ENCODE data around the gene ALK. TPM values are rescaled to one million over a fixed set of nuclear protein-coding genes. Genes with fewer than 3 reads are reported as not detected.

Gene ALK
- total and polyA plus RNA-seq, 2 experiments from 2014 or later: 0.35 TPM; not detected in 1

DNA sequence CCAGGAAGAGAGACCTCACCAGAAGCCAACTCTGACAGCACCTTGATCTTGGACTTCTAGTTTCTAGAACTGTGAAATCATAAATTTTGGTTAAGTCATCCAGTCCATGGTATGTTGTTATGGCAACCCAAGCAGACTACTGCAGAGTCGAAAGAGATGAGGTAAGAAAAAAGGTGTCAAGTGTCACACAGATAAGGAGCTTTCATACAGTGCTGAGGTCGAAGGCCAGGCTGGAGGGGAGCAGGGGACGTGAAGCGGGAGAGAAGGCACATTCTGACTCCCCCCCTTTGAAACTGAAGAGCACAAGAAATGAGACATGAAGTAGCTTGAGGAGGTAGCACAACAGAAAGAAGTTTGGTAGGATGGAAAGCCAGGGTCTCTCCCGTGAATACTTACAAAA is 110.4 kb downstream of the ALK start:
- Mint-ChIP-seq H3K36me3 (ENCODE audit: low read depth) (no peaks in the 10 kb centered on the region), H3K27ac (no peak overlapping the region), H3K4me3 (no peak overlapping the region), H3K4me1 (peaks cover 7% of the 10 kb centered on the region), H3K9me3 (no peaks in the 10 kb centered on the region), H3K27me3 (ENCODE audit: insufficient read depth, low read depth, poor library complexity) (no peaks in the 10 kb centered on the region)
- Histone ChIP-seq H3K4me1 (ENCODE audit: insufficient read depth) (no peaks in the 10 kb centered on the region; the same call in 1 of the 2 replicates), H3K79me2 (replicated peaks; ENCODE audit: insufficient read depth) (no peaks in the 10 kb centered on the region), H2AFZ (no peak overlapping the region), H3K4me3 (no peak overlapping the region), H3K27ac (ENCODE audit: low read depth) (no peak overlapping the region), H3K4me2 (no peak overlapping the region), H3K36me3 (ENCODE audit: insufficient read depth) (no peaks in the 10 kb centered on the region), H4K20me1 (replicated peaks; ENCODE audit: insufficient read depth) (no peaks in the 10 kb centered on the region), H3K27me3 (ENCODE audit: insufficient read depth) (no peaks in the 10 kb centered on the region), H3F3A (replicated peaks; ENCODE audit: low read depth) (no peaks in the 10 kb centered on the region), H3K9me2 (ENCODE audit: insufficient read depth) (peaks cover 5% of the 10 kb centered on the region; the same call in 1 of the 2 replicates)
- ATAC-seq (peak; percentile 59), DNase-seq (ENCODE audit: low spot score) (peak; percentile 11)
- TF ChIP-seq POLR2AphosphoS5 (IDR thresholded peaks at IDR 0.05; ENCODE audit: low read depth) (no peak), EZH2phosphoT487 (IDR thresholded peaks at IDR 0.05; ENCODE audit: unreplicated experiment) (no peak), STAT1 (IDR thresholded peaks at IDR 0.05; ENCODE audit: unreplicated experiment) (no peak), JUNB (IDR thresholded peaks at IDR 0.05; ENCODE audit: unreplicated experiment) (no peak), EZH2 (IDR thresholded peaks at IDR 0.05; ENCODE audit: low read depth, unreplicated experiment) (no peak), CREB1 (CRISPR knock-in tag; IDR thresholded peaks at IDR 0.05; ENCODE audit: low read depth) (no peak), ZNF114 (CRISPR knock-in tag; IDR thresholded peaks at IDR 0.05) (no peak), NANOG (IDR thresholded peaks at IDR 0.05; ENCODE audit: borderline replicate concordance) (no peak), ZNF331 (CRISPR knock-in tag; IDR thresholded peaks at IDR 0.05; ENCODE audit: low read depth) (no peak)
- TF ChIP-seq, protein P1, sequence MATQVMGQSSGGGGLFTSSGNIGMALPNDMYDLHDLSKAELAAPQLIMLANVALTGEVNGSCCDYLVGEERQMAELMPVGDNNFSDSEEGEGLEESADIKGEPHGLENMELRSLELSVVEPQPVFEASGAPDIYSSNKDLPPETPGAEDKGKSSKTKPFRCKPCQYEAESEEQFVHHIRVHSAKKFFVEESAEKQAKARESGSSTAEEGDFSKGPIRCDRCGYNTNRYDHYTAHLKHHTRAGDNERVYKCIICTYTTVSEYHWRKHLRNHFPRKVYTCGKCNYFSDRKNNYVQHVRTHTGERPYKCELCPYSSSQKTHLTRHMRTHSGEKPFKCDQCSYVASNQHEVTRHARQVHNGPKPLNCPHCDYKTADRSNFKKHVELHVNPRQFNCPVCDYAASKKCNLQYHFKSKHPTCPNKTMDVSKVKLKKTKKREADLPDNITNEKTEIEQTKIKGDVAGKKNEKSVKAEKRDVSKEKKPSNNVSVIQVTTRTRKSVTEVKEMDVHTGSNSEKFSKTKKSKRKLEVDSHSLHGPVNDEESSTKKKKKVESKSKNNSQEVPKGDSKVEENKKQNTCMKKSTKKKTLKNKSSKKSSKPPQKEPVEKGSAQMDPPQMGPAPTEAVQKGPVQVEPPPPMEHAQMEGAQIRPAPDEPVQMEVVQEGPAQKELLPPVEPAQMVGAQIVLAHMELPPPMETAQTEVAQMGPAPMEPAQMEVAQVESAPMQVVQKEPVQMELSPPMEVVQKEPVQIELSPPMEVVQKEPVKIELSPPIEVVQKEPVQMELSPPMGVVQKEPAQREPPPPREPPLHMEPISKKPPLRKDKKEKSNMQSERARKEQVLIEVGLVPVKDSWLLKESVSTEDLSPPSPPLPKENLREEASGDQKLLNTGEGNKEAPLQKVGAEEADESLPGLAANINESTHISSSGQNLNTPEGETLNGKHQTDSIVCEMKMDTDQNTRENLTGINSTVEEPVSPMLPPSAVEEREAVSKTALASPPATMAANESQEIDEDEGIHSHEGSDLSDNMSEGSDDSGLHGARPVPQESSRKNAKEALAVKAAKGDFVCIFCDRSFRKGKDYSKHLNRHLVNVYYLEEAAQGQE (IDR thresholded peaks at IDR 0.05; ENCODE audit: unreplicated experiment): no peak
- TF ChIP-seq, protein P2, sequence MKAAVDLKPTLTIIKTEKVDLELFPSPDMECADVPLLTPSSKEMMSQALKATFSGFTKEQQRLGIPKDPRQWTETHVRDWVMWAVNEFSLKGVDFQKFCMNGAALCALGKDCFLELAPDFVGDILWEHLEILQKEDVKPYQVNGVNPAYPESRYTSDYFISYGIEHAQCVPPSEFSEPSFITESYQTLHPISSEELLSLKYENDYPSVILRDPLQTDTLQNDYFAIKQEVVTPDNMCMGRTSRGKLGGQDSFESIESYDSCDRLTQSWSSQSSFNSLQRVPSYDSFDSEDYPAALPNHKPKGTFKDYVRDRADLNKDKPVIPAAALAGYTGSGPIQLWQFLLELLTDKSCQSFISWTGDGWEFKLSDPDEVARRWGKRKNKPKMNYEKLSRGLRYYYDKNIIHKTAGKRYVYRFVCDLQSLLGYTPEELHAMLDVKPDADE (IDR thresholded peaks at IDR 0.05): no peak
- TF ChIP-seq, protein P3, sequence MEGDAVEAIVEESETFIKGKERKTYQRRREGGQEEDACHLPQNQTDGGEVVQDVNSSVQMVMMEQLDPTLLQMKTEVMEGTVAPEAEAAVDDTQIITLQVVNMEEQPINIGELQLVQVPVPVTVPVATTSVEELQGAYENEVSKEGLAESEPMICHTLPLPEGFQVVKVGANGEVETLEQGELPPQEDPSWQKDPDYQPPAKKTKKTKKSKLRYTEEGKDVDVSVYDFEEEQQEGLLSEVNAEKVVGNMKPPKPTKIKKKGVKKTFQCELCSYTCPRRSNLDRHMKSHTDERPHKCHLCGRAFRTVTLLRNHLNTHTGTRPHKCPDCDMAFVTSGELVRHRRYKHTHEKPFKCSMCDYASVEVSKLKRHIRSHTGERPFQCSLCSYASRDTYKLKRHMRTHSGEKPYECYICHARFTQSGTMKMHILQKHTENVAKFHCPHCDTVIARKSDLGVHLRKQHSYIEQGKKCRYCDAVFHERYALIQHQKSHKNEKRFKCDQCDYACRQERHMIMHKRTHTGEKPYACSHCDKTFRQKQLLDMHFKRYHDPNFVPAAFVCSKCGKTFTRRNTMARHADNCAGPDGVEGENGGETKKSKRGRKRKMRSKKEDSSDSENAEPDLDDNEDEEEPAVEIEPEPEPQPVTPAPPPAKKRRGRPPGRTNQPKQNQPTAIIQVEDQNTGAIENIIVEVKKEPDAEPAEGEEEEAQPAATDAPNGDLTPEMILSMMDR (conservative IDR thresholded peaks at IDR 0.05; ENCODE audit: low read depth in 2 of 2): no peak
- TF ChIP-seq, protein P4, sequence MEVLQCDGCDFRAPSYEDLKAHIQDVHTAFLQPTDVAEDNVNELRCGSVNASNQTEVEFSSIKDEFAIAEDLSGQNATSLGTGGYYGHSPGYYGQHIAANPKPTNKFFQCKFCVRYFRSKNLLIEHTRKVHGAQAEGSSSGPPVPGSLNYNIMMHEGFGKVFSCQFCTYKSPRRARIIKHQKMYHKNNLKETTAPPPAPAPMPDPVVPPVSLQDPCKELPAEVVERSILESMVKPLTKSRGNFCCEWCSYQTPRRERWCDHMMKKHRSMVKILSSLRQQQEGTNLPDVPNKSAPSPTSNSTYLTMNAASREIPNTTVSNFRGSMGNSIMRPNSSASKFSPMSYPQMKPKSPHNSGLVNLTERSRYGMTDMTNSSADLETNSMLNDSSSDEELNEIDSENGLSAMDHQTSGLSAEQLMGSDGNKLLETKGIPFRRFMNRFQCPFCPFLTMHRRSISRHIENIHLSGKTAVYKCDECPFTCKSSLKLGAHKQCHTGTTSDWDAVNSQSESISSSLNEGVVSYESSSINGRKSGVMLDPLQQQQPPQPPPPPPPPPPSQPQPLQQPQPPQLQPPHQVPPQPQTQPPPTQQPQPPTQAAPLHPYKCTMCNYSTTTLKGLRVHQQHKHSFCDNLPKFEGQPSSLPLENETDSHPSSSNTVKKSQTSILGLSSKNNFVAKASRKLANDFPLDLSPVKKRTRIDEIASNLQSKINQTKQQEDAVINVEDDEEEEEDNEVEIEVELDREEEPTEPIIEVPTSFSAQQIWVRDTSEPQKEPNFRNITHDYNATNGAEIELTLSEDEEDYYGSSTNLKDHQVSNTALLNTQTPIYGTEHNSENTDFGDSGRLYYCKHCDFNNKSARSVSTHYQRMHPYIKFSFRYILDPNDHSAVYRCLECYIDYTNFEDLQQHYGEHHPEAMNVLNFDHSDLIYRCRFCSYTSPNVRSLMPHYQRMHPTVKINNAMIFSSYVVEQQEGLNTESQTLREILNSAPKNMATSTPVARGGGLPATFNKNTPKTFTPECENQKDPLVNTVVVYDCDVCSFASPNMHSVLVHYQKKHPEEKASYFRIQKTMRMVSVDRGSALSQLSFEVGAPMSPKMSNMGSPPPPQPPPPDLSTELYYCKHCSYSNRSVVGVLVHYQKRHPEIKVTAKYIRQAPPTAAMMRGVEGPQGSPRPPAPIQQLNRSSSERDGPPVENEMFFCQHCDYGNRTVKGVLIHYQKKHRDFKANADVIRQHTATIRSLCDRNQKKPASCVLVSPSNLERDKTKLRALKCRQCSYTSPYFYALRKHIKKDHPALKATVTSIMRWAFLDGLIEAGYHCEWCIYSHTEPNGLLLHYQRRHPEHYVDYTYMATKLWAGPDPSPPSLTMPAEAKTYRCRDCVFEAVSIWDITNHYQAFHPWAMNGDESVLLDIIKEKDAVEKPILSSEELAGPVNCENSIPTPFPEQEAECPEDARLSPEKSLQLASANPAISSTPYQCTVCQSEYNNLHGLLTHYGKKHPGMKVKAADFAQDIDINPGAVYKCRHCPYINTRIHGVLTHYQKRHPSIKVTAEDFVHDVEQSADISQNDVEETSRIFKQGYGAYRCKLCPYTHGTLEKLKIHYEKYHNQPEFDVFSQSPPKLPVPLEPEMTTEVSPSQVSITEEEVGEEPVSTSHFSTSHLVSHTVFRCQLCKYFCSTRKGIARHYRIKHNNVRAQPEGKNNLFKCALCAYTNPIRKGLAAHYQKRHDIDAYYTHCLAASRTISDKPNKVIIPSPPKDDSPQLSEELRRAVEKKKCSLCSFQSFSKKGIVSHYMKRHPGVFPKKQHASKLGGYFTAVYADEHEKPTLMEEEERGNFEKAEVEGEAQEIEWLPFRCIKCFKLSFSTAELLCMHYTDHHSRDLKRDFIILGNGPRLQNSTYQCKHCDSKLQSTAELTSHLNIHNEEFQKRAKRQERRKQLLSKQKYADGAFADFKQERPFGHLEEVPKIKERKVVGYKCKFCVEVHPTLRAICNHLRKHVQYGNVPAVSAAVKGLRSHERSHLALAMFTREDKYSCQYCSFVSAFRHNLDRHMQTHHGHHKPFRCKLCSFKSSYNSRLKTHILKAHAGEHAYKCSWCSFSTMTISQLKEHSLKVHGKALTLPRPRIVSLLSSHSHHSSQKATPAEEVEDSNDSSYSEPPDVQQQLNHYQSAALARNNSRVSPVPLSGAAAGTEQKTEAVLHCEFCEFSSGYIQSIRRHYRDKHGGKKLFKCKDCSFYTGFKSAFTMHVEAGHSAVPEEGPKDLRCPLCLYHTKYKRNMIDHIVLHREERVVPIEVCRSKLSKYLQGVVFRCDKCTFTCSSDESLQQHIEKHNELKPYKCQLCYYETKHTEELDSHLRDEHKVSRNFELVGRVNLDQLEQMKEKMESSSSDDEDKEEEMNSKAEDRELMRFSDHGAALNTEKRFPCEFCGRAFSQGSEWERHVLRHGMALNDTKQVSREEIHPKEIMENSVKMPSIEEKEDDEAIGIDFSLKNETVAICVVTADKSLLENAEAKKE (CRISPR knock-in tag; IDR thresholded peaks at IDR 0.05): no peak
